HL-60 (cell line): ENCODE measurements around the gene CYREN.
A peak's percentile ranks its signal among the peaks of the same experiment; 100 is the strongest.

Experiments
- DNase-seq, 2 experiments: peaks; one replicate each; pipeline ENCODE4 v3.0.0-alpha.2; 2010 to 2020; ENCODE audit warnings: low read depth in 1 of 2, low spot score in 1 of 2
- H3K27ac ChIP-seq: fragments of 250-450 bp; sonication (Bioruptor Pico); replicated peaks from 2 replicates; pipeline ENCODE4 v1.5.1; 2020; ENCODE audit warnings: mild to moderate bottlenecking, moderate library complexity
- H3K27me3 ChIP-seq: fragments of 250-450 bp; sonication (Bioruptor Pico); 2 replicates; pipeline ENCODE4 v1.5.1; 2021; ENCODE audit warnings: mild to moderate bottlenecking, moderate library complexity; ENCODE audit not compliant: insufficient read depth, poor library complexity, severe bottlenecking
- H3K4me3 ChIP-seq: replicated peaks from 2 replicates; pipeline ENCODE4 v1.5.1; 2011; ENCODE audit warnings: mild to moderate bottlenecking, control low read depth, low read length; ENCODE audit not compliant: insufficient read depth
- GABPA ChIP-seq: IDR thresholded peaks from 2 replicates; pipeline ENCODE4 v1.6.1; 2012; ENCODE audit warnings: low read depth
- POLR2AphosphoS5 ChIP-seq: IDR thresholded peaks from 2 replicates; pipeline ENCODE4 v1.6.1; 2012; ENCODE audit warnings: low read depth
- SPI1 ChIP-seq: IDR thresholded peaks from 2 replicates; pipeline ENCODE4 v1.6.1; 2012; ENCODE audit warnings: low read depth, mild to moderate bottlenecking, borderline replicate concordance
- long read RNA-seq: library from polyadenylated mRNA; unstranded; transcript quantifications from one replicate; pipeline ENCODE4 v2.0.0, GENCODE V29; 2020
- TF ChIP-seq, protein P1 (sequence below): IDR thresholded peaks from one replicate; pipeline ENCODE4 v1.5.1; 2011; ENCODE audit warnings: low read length, control low read depth, inconsistent platforms; ENCODE audit not compliant: insufficient read depth
- TF ChIP-seq, protein P2 (sequence below): IDR thresholded peaks from 2 replicates; pipeline ENCODE4 v1.6.1; 2012; ENCODE audit warnings: low read depth; ENCODE audit not compliant: insufficient replicate concordance

CYREN gene, protein sequence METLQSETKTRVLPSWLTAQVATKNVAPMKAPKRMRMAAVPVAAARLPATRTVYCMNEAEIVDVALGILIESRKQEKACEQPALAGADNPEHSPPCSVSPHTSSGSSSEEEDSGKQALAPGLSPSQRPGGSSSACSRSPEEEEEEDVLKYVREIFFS
- long read RNA-seq, transcript CYREN-213 (4 exons, 1,727 nt): minor isoform, 10 of 136 reads
- long read RNA-seq, transcript CYREN-202 (4 exons, 1,738 nt): major isoform, 39 of 136 reads
- long read RNA-seq, transcript CYREN-201 (4 exons, 1,482 nt): minor isoform, 8 of 136 reads
- long read RNA-seq, partial matches to known transcripts: 0 of 136 reads
- long read RNA-seq, other reads (novel, unspliced or antisense): 75 of 136 reads

DNA sequence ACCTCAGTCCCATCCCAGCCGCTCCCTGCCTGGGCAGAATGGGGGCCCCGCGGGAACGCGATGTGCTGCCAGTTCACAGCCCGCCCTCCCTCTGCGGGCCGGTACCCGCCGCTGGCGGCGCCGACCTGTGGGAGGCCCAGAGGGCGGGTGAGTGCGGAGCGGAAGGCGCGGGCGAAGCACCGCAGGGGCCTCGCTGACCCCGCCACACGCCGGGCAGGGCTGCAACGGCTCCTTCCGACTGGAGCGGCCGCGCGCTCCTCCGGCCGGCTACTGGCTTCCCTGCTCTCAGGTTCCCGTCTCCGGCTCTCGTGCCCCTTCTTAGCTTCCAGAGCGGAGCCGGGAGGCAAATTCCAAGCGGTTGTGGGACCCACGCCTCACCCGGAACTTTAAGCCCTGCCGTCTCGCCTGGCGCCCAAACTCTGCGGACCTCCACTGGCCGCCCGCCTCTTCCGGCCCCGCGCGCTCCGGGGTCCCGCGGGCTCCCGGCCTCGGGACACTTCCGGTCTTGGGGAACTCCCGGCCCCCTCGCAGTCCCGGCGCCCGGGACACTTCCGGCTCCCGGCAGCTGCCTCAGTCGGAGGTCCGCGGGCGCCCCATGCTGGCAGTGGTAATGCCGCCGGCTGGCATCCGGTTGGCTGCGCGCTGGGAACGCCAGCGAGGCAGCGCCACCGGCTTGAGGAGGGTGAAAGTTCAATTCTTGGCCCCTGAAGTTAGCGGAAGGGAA lies at the start of gene CYREN:
Gene CYREN, minus strand, starts transcription at position 434 of the 724 bp plus-strand sequence. CDS start 1,785 bp downstream, outside the sequence.
- peak; percentile 81 to 94 for DNase-seq
- TF ChIP-seq POLR2AphosphoS5 (peak; percentile 80; the same call in 1 of the 2 replicates), GABPA (peak; percentile 97), SPI1 (no peak)
- TF ChIP-seq, protein P1, sequence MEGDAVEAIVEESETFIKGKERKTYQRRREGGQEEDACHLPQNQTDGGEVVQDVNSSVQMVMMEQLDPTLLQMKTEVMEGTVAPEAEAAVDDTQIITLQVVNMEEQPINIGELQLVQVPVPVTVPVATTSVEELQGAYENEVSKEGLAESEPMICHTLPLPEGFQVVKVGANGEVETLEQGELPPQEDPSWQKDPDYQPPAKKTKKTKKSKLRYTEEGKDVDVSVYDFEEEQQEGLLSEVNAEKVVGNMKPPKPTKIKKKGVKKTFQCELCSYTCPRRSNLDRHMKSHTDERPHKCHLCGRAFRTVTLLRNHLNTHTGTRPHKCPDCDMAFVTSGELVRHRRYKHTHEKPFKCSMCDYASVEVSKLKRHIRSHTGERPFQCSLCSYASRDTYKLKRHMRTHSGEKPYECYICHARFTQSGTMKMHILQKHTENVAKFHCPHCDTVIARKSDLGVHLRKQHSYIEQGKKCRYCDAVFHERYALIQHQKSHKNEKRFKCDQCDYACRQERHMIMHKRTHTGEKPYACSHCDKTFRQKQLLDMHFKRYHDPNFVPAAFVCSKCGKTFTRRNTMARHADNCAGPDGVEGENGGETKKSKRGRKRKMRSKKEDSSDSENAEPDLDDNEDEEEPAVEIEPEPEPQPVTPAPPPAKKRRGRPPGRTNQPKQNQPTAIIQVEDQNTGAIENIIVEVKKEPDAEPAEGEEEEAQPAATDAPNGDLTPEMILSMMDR: peak; percentile 58
- TF ChIP-seq, protein P2, sequence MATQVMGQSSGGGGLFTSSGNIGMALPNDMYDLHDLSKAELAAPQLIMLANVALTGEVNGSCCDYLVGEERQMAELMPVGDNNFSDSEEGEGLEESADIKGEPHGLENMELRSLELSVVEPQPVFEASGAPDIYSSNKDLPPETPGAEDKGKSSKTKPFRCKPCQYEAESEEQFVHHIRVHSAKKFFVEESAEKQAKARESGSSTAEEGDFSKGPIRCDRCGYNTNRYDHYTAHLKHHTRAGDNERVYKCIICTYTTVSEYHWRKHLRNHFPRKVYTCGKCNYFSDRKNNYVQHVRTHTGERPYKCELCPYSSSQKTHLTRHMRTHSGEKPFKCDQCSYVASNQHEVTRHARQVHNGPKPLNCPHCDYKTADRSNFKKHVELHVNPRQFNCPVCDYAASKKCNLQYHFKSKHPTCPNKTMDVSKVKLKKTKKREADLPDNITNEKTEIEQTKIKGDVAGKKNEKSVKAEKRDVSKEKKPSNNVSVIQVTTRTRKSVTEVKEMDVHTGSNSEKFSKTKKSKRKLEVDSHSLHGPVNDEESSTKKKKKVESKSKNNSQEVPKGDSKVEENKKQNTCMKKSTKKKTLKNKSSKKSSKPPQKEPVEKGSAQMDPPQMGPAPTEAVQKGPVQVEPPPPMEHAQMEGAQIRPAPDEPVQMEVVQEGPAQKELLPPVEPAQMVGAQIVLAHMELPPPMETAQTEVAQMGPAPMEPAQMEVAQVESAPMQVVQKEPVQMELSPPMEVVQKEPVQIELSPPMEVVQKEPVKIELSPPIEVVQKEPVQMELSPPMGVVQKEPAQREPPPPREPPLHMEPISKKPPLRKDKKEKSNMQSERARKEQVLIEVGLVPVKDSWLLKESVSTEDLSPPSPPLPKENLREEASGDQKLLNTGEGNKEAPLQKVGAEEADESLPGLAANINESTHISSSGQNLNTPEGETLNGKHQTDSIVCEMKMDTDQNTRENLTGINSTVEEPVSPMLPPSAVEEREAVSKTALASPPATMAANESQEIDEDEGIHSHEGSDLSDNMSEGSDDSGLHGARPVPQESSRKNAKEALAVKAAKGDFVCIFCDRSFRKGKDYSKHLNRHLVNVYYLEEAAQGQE: peak; percentile 11

DNA sequence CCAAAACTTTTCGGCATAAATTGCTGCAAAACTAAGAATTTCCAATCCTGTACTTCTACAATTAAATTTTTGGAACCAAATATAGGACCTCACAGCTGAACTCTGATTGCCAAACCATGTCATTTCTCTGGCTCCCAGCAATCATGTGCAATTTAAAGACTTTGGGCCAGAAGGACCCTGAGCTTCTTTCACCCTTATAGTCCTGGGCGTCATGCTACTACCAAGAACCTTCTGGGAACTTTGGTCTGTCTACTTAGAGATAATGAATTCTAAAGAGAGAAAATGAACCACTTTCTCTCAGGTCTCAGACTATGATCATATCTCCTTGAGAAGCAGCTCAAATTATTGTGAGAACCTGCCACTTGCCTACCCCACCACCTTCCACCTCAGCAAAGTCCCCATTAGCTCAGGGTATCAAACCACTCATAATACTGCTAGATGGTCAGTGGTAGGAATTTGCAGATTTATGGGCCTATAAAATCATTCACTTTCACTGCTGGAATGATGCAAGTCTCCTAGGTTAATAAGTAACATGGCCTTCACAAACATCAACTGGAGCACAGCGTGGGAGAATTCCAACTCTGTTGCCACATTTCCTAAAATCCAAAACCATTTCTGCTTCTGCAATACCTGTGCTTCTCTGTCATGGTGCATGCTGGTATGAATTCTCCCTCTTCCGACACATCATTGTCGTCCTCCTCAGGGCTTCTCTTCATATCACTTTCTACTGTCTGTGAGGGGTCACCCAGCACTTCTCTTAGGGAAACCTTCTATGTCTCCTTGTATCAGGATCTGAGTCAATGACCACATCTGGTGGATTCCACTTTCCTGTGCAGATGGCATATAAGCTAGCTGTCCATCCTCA lies 47.4 kb upstream of the CYREN start:
- DNase-seq: no peak
- Histone ChIP-seq H3K27ac (no peak overlapping the region), H3K27me3 (no peaks in the 10 kb centered on the region), H3K4me3 (no peak overlapping the region)
- TF ChIP-seq, protein P1: no peak
- TF ChIP-seq, protein P2: no peak
- TF ChIP-seq SPI1: no peak
- no peak for TF ChIP-seq POLR2AphosphoS5
- no peak for TF ChIP-seq GABPA

More for the DNA sequence above, at the start of gene CYREN:
- Histone ChIP-seq H3K4me3 (peak within 1 kb of the TSS; percentile 76), H3K27me3 (no peaks in the 10 kb centered on the region), H3K27ac (peak within 1 kb of the TSS; percentile 99)

DNA sequence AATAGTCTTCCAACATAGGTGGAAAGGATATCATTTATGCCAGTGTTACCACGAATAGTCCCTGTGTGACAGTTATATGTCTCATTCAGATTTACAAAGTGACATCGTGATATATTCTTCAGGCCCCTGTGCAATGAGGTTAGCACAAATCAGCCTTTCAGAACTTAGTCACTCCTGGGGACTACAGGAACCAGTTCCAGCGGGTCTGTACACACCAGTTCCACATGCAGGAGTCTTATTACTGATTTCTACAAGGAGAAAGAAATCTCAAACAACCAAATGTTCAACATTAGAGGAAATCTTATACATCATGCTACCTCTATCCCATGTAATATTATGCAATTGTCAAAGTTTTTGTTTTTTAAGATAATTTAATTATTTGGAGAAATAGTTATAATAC lies 45.2 kb upstream of the CYREN start:
- TF ChIP-seq SPI1: no peak
- TF ChIP-seq, protein P2: no peak
- TF ChIP-seq GABPA: no peak
- TF ChIP-seq, protein P1: no peak
- TF ChIP-seq POLR2AphosphoS5: no peak
- no peak overlapping the region for H3K4me3 ChIP-seq
- H3K27ac ChIP-seq: no peak overlapping the region
- H3K27me3 ChIP-seq: no peaks in the 10 kb centered on the region
- DNase-seq: no peak
